Suprapubic skin (tissue), 4 donors: ENCODE data around the gene FAM110A. TPM values are rescaled to one million over a fixed set of nuclear protein-coding genes. Genes with fewer than 3 reads are reported as not detected.

Experiments
- DNase-seq, 2 donors: peaks; one replicate each; pipeline ENCODE4 v3.0.0-alpha.2; 2019; ENCODE audit warnings: low spot score in 2 of 2
- H3K27ac ChIP-seq: fragments of 200-600 bp; sonication (generic); one replicate; pipeline ENCODE4 v1.5.1; 2019
- H3K27me3 ChIP-seq: fragments of 200-600 bp; sonication (generic); one replicate; pipeline ENCODE4 v1.5.1; 2019
- H3K36me3 ChIP-seq: fragments of 200-600 bp; sonication (generic); one replicate; pipeline ENCODE4 v1.5.1; 2019
- H3K4me1 ChIP-seq: fragments of 200-600 bp; sonication (generic); one replicate; pipeline ENCODE4 v1.5.1; 2019
- H3K4me3 ChIP-seq: fragments of 200-600 bp; sonication (generic); one replicate; pipeline ENCODE4 v1.5.1; 2019; ENCODE audit warnings: mild to moderate bottlenecking
- H3K9me3 ChIP-seq: fragments of 200-600 bp; sonication (generic); one replicate; pipeline ENCODE4 v1.5.1; 2019
- EP300 ChIP-seq: sonication (generic); formaldehyde crosslinking; IDR thresholded peaks from one replicate; pipeline ENCODE4 v1.6.1; 2017; ENCODE audit warnings: antibody characterized with exemption
- POLR2A ChIP-seq, 2 donors: fragments of 450-650 bp; IDR thresholded peaks; one replicate each; pipeline ENCODE4 v1.6.1; 2017; ENCODE audit warnings: antibody characterized with exemption in 2 of 2, mild to moderate bottlenecking in 2 of 2, moderate library complexity in 2 of 2
- POLR2AphosphoS5 ChIP-seq, 3 donors: sonication (generic); formaldehyde crosslinking; IDR thresholded peaks; one replicate each; pipeline ENCODE4 v1.6.1; 2017; ENCODE audit warnings: antibody characterized with exemption in 3 of 3
- WGBS: methylation state at CpG from one replicate; pipeline ENCODE4 v1.1.5; 2018; 5-methylcytosine and 5-hydroxymethylcytosine counted together
- total RNA-seq, 4 donors: library from RNA; depleted of rRNA; stranded (reverse); fragments of >200 nt; gene quantifications; one replicate each; pipeline ENCODE4 v1.1.0, GENCODE V29; 2016
- TF ChIP-seq, protein P1 (sequence below), 2 donors: fragments of 200-600 bp in 1 of 2; fragments of 450-650 bp in 1 of 2; sonication (generic) in 1 of 2; IDR thresholded peaks; one replicate each; pipeline ENCODE4 v1.5.1; 2016 to 2019; ENCODE audit warnings: antibody characterized with exemption in 2 of 2, mild to moderate bottlenecking in 1 of 2, moderate library complexity in 1 of 2

FAM110A gene
- total RNA-seq, 4 donors from 2014 or later: 16.9 to 57.0 (median 37.7) TPM

DNA sequence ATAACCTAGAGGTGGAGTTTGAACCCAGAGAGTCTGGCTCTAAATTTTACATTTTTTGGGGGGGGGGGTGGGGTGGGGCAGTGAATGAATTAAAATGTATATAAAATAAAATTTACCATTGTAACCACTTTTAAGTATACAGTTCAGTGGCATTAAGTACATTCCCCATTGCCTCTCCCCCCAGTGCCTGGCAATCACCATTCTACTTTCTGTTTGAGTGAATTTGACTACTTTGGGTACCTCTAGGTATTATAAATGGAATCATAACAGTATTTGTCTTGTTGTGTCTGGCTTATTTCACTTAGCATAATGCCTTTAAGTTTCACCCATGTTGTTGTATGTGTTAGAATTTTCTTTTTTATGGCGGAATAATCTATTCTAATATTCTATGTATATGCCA lies 2.7 kb downstream of the FAM110A start:
- H3K9me3 ChIP-seq: no peaks in the 10 kb centered on the region
- WGBS: 97% methylated on average over 1 of the region's 1 CpG
- peaks cover 5% of the 10 kb centered on the region for H3K27me3 ChIP-seq
- H3K36me3 ChIP-seq: no peaks in the 10 kb centered on the region
- H3K27ac ChIP-seq: no peak overlapping the region
- H3K4me1 ChIP-seq: peaks cover 37% of the 10 kb centered on the region
- DNase-seq: no peak
- TF ChIP-seq, protein P1, sequence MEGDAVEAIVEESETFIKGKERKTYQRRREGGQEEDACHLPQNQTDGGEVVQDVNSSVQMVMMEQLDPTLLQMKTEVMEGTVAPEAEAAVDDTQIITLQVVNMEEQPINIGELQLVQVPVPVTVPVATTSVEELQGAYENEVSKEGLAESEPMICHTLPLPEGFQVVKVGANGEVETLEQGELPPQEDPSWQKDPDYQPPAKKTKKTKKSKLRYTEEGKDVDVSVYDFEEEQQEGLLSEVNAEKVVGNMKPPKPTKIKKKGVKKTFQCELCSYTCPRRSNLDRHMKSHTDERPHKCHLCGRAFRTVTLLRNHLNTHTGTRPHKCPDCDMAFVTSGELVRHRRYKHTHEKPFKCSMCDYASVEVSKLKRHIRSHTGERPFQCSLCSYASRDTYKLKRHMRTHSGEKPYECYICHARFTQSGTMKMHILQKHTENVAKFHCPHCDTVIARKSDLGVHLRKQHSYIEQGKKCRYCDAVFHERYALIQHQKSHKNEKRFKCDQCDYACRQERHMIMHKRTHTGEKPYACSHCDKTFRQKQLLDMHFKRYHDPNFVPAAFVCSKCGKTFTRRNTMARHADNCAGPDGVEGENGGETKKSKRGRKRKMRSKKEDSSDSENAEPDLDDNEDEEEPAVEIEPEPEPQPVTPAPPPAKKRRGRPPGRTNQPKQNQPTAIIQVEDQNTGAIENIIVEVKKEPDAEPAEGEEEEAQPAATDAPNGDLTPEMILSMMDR (IDR thresholded peaks at IDR 0.05): no peak
- TF ChIP-seq EP300: no peak
- TF ChIP-seq POLR2A (IDR thresholded peaks at IDR 0.05): no peak
- TF ChIP-seq POLR2AphosphoS5 (IDR thresholded peaks at IDR 0.05): no peak
- no peak overlapping the region for H3K4me3 ChIP-seq

DNA sequence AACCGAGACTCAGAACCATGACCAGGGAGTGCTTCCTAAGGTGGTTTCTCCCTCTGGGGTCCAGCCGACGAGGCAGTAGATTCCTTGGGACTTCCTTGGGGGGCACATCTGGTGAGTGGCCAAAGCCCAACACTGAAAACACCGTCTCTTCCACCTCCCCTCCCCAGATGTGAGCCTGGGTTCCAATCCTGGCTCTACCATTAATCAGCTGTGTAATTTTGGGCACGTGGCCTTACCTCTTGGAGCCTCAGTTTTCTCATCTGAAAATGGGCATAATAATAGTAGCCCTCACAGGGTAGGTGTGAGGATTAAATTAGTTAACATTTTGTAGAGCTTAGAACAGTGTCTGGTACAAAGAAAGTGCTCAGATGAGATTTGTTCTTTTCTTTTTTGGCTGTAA lies 5.5 kb downstream of the FAM110A start:
- Histone ChIP-seq H3K4me1 (peaks cover 57% of the 10 kb centered on the region), H3K36me3 (no peaks in the 10 kb centered on the region), H3K4me3 (no peak overlapping the region), H3K27ac (no peak overlapping the region), H3K9me3 (no peaks in the 10 kb centered on the region), H3K27me3 (peaks cover 10% of the 10 kb centered on the region)
- WGBS: 88% methylated on average over 5 of the region's 5 CpGs
- TF ChIP-seq, protein P1 (IDR thresholded peaks at IDR 0.05): no peak
- TF ChIP-seq POLR2A (IDR thresholded peaks at IDR 0.05): no peak
- TF ChIP-seq POLR2AphosphoS5 (IDR thresholded peaks at IDR 0.05): no peak
- TF ChIP-seq EP300: no peak
- no peak for DNase-seq

GRCh38 chr20:839626-840025 lies 6.1 kb downstream of the FAM110A start:
- 91% methylated on average over 11 of the region's 11 CpGs for WGBS
- Histone ChIP-seq H3K27ac (no peak overlapping the region), H3K27me3 (peaks cover 10% of the 10 kb centered on the region), H3K36me3 (no peaks in the 10 kb centered on the region), H3K4me3 (no peak overlapping the region), H3K9me3 (no peaks in the 10 kb centered on the region), H3K4me1 (peaks cover 57% of the 10 kb centered on the region)
- TF ChIP-seq POLR2A (IDR thresholded peaks at IDR 0.05): no peak
- no peak for TF ChIP-seq EP300
- no peak for TF ChIP-seq POLR2AphosphoS5 (IDR thresholded peaks at IDR 0.05)
- TF ChIP-seq, protein P1 (IDR thresholded peaks at IDR 0.05): no peak
- no peak for DNase-seq

GRCh38 chr20:840503-840857 lies 7.0 kb downstream of the FAM110A start:
- no peak for DNase-seq
- no peak overlapping the region for H3K27ac ChIP-seq
- H3K27me3 ChIP-seq: peaks cover 10% of the 10 kb centered on the region
- TF ChIP-seq POLR2AphosphoS5 (IDR thresholded peaks at IDR 0.05): no peak
- TF ChIP-seq EP300: no peak
- TF ChIP-seq, protein P1 (IDR thresholded peaks at IDR 0.05): no peak
- TF ChIP-seq POLR2A (IDR thresholded peaks at IDR 0.05): no peak
- peaks cover 57% of the 10 kb centered on the region for H3K4me1 ChIP-seq
- H3K4me3 ChIP-seq: peak overlapping the region; percentile 67
- no peaks in the 10 kb centered on the region for H3K36me3 ChIP-seq
- H3K9me3 ChIP-seq: no peaks in the 10 kb centered on the region
- 81% methylated on average over 7 of the region's 7 CpGs for WGBS

GRCh38 chr20:840858-841567 lies 7.5 kb downstream of the FAM110A start:
- no peaks in the 10 kb centered on the region for H3K36me3 ChIP-seq
- H3K27ac ChIP-seq: peak overlapping the region; percentile 87
- TF ChIP-seq POLR2A (IDR thresholded peaks at IDR 0.05): no peak
- no peak for TF ChIP-seq EP300
- TF ChIP-seq, protein P1 (IDR thresholded peaks at IDR 0.05): no peak
- no peak for TF ChIP-seq POLR2AphosphoS5 (IDR thresholded peaks at IDR 0.05)
- peaks cover 57% of the 10 kb centered on the region for H3K4me1 ChIP-seq
- no peaks in the 10 kb centered on the region for H3K9me3 ChIP-seq
- peak overlapping the region; percentile 67 for H3K4me3 ChIP-seq
- no peak for DNase-seq
- peaks cover 10% of the 10 kb centered on the region for H3K27me3 ChIP-seq
- WGBS: 29% methylated on average over 13 of the region's 59 CpGs
